Mammary epithelial cell (primary cell): ENCODE results near the gene C3orf18.

Experiments used
- EZH2 ChIP-seq: IDR thresholded peaks from 2 replicates; pipeline ENCODE4 v1.6.1; 2012; ENCODE audit warnings: low read length, inconsistent platforms, borderline replicate concordance
- TF ChIP-seq, protein P1 (sequence below), 2 donors: IDR thresholded peaks in 1 of 2; conservative IDR thresholded peaks in 1 of 2; 2 replicates each; pipeline ENCODE4 v1.5.1; 2011 to 2012; ENCODE audit warnings: inconsistent platforms in 2 of 2, low read length in 2 of 2, mild to moderate bottlenecking in 2 of 2, control low read depth in 1 of 2, low read depth in 1 of 2; ENCODE audit not compliant: insufficient read depth in 1 of 2; ENCODE audit errors: extremely low read depth in 1 of 2

DNA sequence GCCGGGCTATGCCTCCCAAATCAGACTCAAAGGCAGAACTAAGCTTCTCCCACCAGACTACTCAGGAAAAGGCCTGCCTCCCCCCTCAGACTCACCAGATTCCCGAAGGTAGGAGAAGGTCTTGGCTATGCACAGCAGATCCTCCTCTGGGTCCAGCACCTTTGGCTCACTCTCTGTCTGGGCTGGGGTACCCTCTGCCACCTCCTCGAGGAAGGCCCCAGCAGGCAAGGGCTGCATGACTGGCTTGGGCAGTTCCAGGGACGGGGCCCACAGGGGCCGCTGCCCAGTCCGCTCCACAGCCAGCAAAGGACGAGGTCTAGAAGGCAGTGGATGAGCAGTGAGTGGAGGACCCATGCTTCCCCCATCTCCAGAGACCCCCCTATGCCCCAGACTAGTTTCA is 40.7 kb upstream of the C3orf18 start:
- TF ChIP-seq, protein P1, sequence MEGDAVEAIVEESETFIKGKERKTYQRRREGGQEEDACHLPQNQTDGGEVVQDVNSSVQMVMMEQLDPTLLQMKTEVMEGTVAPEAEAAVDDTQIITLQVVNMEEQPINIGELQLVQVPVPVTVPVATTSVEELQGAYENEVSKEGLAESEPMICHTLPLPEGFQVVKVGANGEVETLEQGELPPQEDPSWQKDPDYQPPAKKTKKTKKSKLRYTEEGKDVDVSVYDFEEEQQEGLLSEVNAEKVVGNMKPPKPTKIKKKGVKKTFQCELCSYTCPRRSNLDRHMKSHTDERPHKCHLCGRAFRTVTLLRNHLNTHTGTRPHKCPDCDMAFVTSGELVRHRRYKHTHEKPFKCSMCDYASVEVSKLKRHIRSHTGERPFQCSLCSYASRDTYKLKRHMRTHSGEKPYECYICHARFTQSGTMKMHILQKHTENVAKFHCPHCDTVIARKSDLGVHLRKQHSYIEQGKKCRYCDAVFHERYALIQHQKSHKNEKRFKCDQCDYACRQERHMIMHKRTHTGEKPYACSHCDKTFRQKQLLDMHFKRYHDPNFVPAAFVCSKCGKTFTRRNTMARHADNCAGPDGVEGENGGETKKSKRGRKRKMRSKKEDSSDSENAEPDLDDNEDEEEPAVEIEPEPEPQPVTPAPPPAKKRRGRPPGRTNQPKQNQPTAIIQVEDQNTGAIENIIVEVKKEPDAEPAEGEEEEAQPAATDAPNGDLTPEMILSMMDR (conservative IDR thresholded peaks at IDR 0.05 in 1 of 2, IDR thresholded peaks at IDR 0.05 in 1 of 2; ENCODE audit: extremely low read depth in 1 of 2, insufficient read depth in 1 of 2, low read depth in 1 of 2, low read length in 2 of 2): no peak
- no peak for TF ChIP-seq EZH2
